SU-DHL-6 (cell line): Measurements from ENCODE around the gene INO80C.

Source experiments
- H2AFZ ChIP-seq: fragments of 200-600 bp; sonication (generic); 2 replicates; pipeline ENCODE4 v1.6.1; 2014; ENCODE audit warnings: low read depth, mild to moderate bottlenecking, moderate library complexity, mixed read lengths, antibody characterized with exemption, low read length; ENCODE audit not compliant: severe bottlenecking
- H3F3A ChIP-seq: fragments of 200-600 bp; shearing (Covaris generic); 2 replicates; pipeline ENCODE4 v1.6.0; 2016; ENCODE audit warnings: antibody characterized with exemption, mild to moderate bottlenecking; ENCODE audit not compliant: insufficient read depth
- H3K27ac ChIP-seq: fragments of 200-600 bp; sonication (generic); 2 replicates; pipeline ENCODE4 v1.5.1; 2016; ENCODE audit warnings: low read depth, mild to moderate bottlenecking, low read length, moderate library complexity, mixed read lengths
- H3K27me3 ChIP-seq: fragments of 200-600 bp; sonication (generic), shearing (Covaris generic); 2 replicates; pipeline ENCODE4 v1.6.0; 2014; ENCODE audit warnings: mild to moderate bottlenecking, low read length
- H3K36me3 ChIP-seq: fragments of 200-600 bp; sonication (generic); 2 replicates; pipeline ENCODE4 v1.6.1; 2014; ENCODE audit warnings: mild to moderate bottlenecking, low read length, mixed read lengths
- H3K4me2 ChIP-seq: fragments of 300-600, 200-600 bp; shearing (Covaris generic), sonication (generic); 2 replicates; pipeline ENCODE4 v1.6.0; 2014; ENCODE audit warnings: low read length, low read depth, mild to moderate bottlenecking; ENCODE audit not compliant: poor library complexity, severe bottlenecking
- H3K4me3 ChIP-seq: fragments of 200-600 bp; sonication (generic); 2 replicates; pipeline ENCODE4 v1.5.1; 2014; ENCODE audit warnings: antibody characterized with exemption, low read length, mild to moderate bottlenecking, mixed read lengths; ENCODE audit not compliant: insufficient read depth, poor library complexity, severe bottlenecking
- H3K79me2 ChIP-seq: fragments of 200-600 bp; sonication (generic); 2 replicates; pipeline ENCODE4 v1.6.1; 2014; ENCODE audit warnings: mild to moderate bottlenecking, low read length, moderate library complexity; ENCODE audit not compliant: insufficient read depth
- H3K9ac ChIP-seq: fragments of 200-600 bp; sonication (generic); 2 replicates; pipeline ENCODE4 v1.7.0; 2014; ENCODE audit warnings: mild to moderate bottlenecking, low read length
- H3K9me2 ChIP-seq: fragments of 200-600 bp; sonication (generic); replicated peaks from 2 replicates; pipeline ENCODE4 v1.6.1; 2014; ENCODE audit warnings: low read length; ENCODE audit not compliant: insufficient read depth
- H3K9me3 ChIP-seq: fragments of 200-600 bp; sonication (generic); 2 replicates; pipeline ENCODE4 v1.6.1; 2014; ENCODE audit warnings: low read length, mixed read lengths; ENCODE audit not compliant: insufficient read depth
- H4K20me1 ChIP-seq: fragments of 200-600 bp; sonication (generic); 2 replicates; pipeline ENCODE4 v1.6.1; 2014; ENCODE audit warnings: low read depth, mild to moderate bottlenecking, antibody characterized with exemption, low read length, moderate library complexity, mixed read lengths
- EZH2phosphoT487 ChIP-seq: fragments of 200-600 bp; sonication (generic), shearing (Covaris generic); conservative IDR thresholded peaks from 2 replicates; pipeline ENCODE4 v1.6.1; 2018; ENCODE audit warnings: mild to moderate bottlenecking, antibody characterized with exemption, low read length, moderate library complexity, mixed read lengths
- TF ChIP-seq, protein P1 (sequence below): fragments of 200-600 bp; sonication (generic); IDR thresholded peaks from one replicate; pipeline ENCODE4 v1.5.1; 2017; ENCODE audit warnings: antibody characterized with exemption, mild to moderate bottlenecking, low read length, moderate library complexity; ENCODE audit not compliant: insufficient read depth, poor library complexity, severe bottlenecking

The INO80C gene

DNA sequence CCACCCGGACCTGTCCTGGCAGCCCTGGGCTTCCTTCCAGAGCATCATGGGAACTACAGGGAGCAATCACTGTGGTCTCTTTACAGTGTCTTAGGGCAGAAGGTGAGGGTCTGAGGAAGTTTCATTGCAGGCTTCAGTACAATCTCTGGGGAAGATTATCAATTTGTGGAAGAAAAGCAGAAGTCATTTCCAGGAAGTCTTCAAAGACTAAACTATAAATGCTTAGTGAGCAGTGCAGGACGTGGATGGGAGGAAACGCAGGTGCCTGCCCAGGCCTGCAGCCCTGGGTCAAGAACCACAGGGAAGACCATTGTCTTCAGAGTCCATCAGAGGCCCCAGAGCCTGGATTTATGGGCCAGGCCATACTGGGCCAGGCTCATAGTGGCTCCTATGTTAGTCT, 54.3 kb downstream of the INO80C start:
- no peaks in the 10 kb centered on the region for H3F3A ChIP-seq
- H3K36me3 ChIP-seq: no peaks in the 10 kb centered on the region
- no peaks in the 10 kb centered on the region for H3K27me3 ChIP-seq
- no peaks in the 10 kb centered on the region for H3K9me3 ChIP-seq
- H3K27ac ChIP-seq: no peak overlapping the region
- H3K4me3 ChIP-seq: no peak overlapping the region
- H3K9me2 ChIP-seq: no peaks in the 10 kb centered on the region
- no peaks in the 10 kb centered on the region for H4K20me1 ChIP-seq
- TF ChIP-seq EZH2phosphoT487: no peak
- TF ChIP-seq, protein P1, sequence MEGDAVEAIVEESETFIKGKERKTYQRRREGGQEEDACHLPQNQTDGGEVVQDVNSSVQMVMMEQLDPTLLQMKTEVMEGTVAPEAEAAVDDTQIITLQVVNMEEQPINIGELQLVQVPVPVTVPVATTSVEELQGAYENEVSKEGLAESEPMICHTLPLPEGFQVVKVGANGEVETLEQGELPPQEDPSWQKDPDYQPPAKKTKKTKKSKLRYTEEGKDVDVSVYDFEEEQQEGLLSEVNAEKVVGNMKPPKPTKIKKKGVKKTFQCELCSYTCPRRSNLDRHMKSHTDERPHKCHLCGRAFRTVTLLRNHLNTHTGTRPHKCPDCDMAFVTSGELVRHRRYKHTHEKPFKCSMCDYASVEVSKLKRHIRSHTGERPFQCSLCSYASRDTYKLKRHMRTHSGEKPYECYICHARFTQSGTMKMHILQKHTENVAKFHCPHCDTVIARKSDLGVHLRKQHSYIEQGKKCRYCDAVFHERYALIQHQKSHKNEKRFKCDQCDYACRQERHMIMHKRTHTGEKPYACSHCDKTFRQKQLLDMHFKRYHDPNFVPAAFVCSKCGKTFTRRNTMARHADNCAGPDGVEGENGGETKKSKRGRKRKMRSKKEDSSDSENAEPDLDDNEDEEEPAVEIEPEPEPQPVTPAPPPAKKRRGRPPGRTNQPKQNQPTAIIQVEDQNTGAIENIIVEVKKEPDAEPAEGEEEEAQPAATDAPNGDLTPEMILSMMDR: no peak
- no peaks in the 10 kb centered on the region for H3K79me2 ChIP-seq
- H2AFZ ChIP-seq: no peak overlapping the region
- H3K4me2 ChIP-seq: no peak overlapping the region
- no peak overlapping the region for H3K9ac ChIP-seq

DNA sequence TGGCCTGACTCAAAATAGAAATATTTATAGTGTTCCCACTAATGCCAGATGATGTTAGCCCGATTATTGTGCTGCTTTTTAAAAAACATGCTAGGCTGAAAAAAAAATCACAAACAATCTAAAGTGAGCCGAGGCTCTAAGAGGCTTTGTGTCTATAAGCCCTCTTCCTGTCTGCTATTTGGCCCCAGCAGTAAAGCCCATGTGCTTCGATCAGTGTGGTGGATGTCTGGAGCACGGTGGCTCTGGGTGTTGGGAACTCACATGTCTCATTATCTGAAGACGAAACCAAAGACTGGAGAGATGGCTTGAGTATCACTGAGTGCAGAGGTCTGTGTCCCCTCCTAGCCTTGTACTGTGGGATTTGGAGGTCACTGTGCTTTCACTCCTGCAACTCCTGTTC, 55.1 kb downstream of the INO80C start:
- Histone ChIP-seq H3K27me3 (no peaks in the 10 kb centered on the region), H3K36me3 (no peaks in the 10 kb centered on the region), H3K79me2 (no peaks in the 10 kb centered on the region), H3K4me2 (no peak overlapping the region), H3F3A (no peaks in the 10 kb centered on the region), H4K20me1 (no peaks in the 10 kb centered on the region), H2AFZ (no peak overlapping the region), H3K4me3 (no peak overlapping the region), H3K9me2 (no peaks in the 10 kb centered on the region), H3K27ac (no peak overlapping the region), H3K9ac (no peak overlapping the region), H3K9me3 (no peaks in the 10 kb centered on the region)
- no peak for TF ChIP-seq EZH2phosphoT487
- TF ChIP-seq, protein P1: no peak

DNA sequence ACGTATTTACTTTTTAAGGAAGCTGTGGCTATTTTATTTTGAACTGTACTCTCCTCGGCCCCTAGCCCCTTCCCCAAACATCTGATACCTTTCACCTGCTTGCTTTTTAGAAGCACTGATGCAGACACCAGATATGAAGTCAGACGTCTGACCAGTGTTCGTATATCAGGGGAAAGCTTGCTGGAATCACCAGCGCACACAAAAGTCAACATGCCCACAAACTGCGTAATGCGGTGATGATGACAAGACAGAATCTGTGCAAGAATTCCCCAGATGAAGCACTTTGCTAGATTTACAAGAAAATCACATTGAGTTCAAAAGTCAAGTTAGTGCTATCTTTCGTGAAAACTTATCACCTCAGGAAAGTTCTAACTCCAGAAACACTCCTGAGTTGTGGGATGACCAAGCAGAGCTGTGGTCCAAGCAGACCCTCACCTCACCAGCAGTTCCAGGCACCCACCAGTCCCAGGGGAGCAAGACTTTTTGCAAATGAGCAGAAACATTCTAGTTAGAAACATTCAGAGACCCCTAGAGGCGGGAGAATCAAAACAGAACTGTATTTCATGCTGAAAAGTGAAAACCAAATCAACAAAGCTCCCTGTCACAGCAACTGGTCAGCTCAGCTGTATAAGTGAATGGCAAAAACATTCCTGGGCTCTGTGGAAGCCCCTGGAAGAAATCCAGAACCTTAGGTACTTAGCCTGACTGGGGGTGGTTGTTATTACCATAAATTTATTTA, 55.7 kb downstream of the INO80C start:
- Histone ChIP-seq H3K9ac (no peak overlapping the region), H2AFZ (no peak overlapping the region), H3K79me2 (no peaks in the 10 kb centered on the region), H3K27me3 (no peaks in the 10 kb centered on the region), H4K20me1 (no peaks in the 10 kb centered on the region), H3K9me2 (no peaks in the 10 kb centered on the region), H3K27ac (no peak overlapping the region), H3K36me3 (no peaks in the 10 kb centered on the region), H3K4me3 (no peak overlapping the region), H3F3A (no peaks in the 10 kb centered on the region), H3K4me2 (no peak overlapping the region), H3K9me3 (no peaks in the 10 kb centered on the region)
- TF ChIP-seq, protein P1: no peak
- no peak for TF ChIP-seq EZH2phosphoT487
